GM23248 (cell line): ENCODE measurements around the gene PTPRB. TPM values are rescaled to one million over a fixed set of nuclear protein-coding genes. Genes with fewer than 3 reads are reported as not detected.

ENCODE experiments used
- DNase-seq: peaks from one replicate; pipeline ENCODE4 v3.0.0-alpha.2; 2015
- H2AFZ ChIP-seq: fragments of 200-600 bp; sonication (generic); 2 replicates; pipeline ENCODE4 v1.6.1; 2016; ENCODE audit warnings: antibody characterized with exemption
- H3F3A ChIP-seq: fragments of 200-600 bp; sonication (generic); 2 replicates; pipeline ENCODE4 v1.6.1; 2016; ENCODE audit warnings: mild to moderate bottlenecking, antibody characterized with exemption, mixed run types; ENCODE audit not compliant: insufficient read depth
- H3K27ac ChIP-seq: fragments of 200-600 bp; sonication (generic); 2 replicates; pipeline ENCODE4 v1.5.1; 2016; ENCODE audit warnings: mild to moderate bottlenecking
- H3K27me3 ChIP-seq: fragments of 200-600 bp; sonication (generic); replicated peaks from 2 replicates; pipeline ENCODE4 v1.6.1; 2016; ENCODE audit warnings: mild to moderate bottlenecking; ENCODE audit not compliant: insufficient read depth
- H3K36me3 ChIP-seq: fragments of 200-600 bp; sonication (generic); 2 replicates; pipeline ENCODE4 v1.6.1; 2016; ENCODE audit warnings: low read depth, mild to moderate bottlenecking
- H3K4me1 ChIP-seq: fragments of 200-600 bp; sonication (generic); 2 replicates; pipeline ENCODE4 v1.6.1; 2016; ENCODE audit warnings: mild to moderate bottlenecking; ENCODE audit not compliant: insufficient read depth
- H3K4me2 ChIP-seq: fragments of 200-600 bp; sonication (generic); one replicate; pipeline ENCODE4 v1.6.1; 2016; ENCODE audit warnings: mild to moderate bottlenecking; ENCODE audit not compliant: unreplicated experiment
- H3K4me3 ChIP-seq: fragments of 200-600 bp; sonication (generic); 2 replicates; pipeline ENCODE4 v1.5.1; 2016; ENCODE audit warnings: mild to moderate bottlenecking
- H3K79me2 ChIP-seq: fragments of 200-600 bp; sonication (generic); 2 replicates; pipeline ENCODE4 v1.6.1; 2016; ENCODE audit warnings: mild to moderate bottlenecking; ENCODE audit not compliant: insufficient read depth
- H3K9ac ChIP-seq: fragments of 200-600 bp; sonication (generic); 2 replicates; pipeline ENCODE4 v1.6.1; 2016; ENCODE audit warnings: mild to moderate bottlenecking
- H3K9me2 ChIP-seq: fragments of 200-600 bp; sonication (generic); 2 replicates; pipeline ENCODE4 v1.6.1; 2016; ENCODE audit warnings: mixed run types, mild to moderate bottlenecking, moderate library complexity; ENCODE audit not compliant: insufficient read depth
- H3K9me3 ChIP-seq: fragments of 200-600 bp; sonication (generic); one replicate; pipeline ENCODE4 v1.6.1; 2017; ENCODE audit warnings: low read depth
- H4K20me1 ChIP-seq: fragments of 200-600 bp; sonication (generic); 2 replicates; pipeline ENCODE4 v1.6.0; 2016; ENCODE audit not compliant: insufficient read depth
- EZH2 ChIP-seq: fragments of 200-600 bp; sonication (generic); IDR thresholded peaks from 2 replicates; pipeline ENCODE4 v1.6.1; 2018; ENCODE audit warnings: antibody characterized with exemption, mild to moderate bottlenecking; ENCODE audit not compliant: insufficient read depth, poor library complexity, severe bottlenecking
- EZH2phosphoT487 ChIP-seq: fragments of 200-600 bp; sonication (generic); IDR thresholded peaks from 2 replicates; pipeline ENCODE4 v1.6.1; 2018; ENCODE audit warnings: antibody characterized with exemption, moderate library complexity, mild to moderate bottlenecking, low read depth; ENCODE audit not compliant: insufficient read depth
- whole genome bisulfite sequencing, 2 experiments: methylation state at CpG; one replicate each; pipeline ENCODE4 v1.1.6; 2015 to 2017; ENCODE audit warnings: low lambda C conversion rate in 2 of 2, low coverage in 1 of 2; ENCODE audit errors: missing lambda C conversion rate in 2 of 2; 5-methylcytosine and 5-hydroxymethylcytosine counted together
- in situ Hi-C: fragments of 300-500 bp; cut with MboI; formaldehyde crosslinking; loops from 2 replicates; pipeline ENCODE4 v1.15.0; 2020
- polyA plus RNA-seq: library from polyadenylated mRNA; unstranded; fragments of >200 nt; fragmentation: Nextera tagmentation; extraction: Ambion mirVana; gene quantifications from 2 replicates; pipeline ENCODE4 v1.2.1, GENCODE V29; 2016
- total RNA-seq: library from RNA; depleted of rRNA; stranded (reverse); fragments of >200 nt; shearing (Covaris generic); gene quantifications from 2 replicates; pipeline ENCODE4 v1.2.3, GENCODE V29; 2014

Gene PTPRB
- total and polyA plus RNA-seq, 2 experiments from 2014 or later: 3.8 to 4.4 TPM

GRCh38 chr12:70577283-70577634, 60.0 kb downstream of the PTPRB start:
- Histone ChIP-seq H3K4me3 (no peak overlapping the region), H3K27me3 (no peaks in the 10 kb centered on the region), H3K9me3 (no peaks in the 10 kb centered on the region), H3F3A (peaks cover 12% of the 10 kb centered on the region; the same call in 1 of the 2 replicates), H3K9ac (no peak overlapping the region), H3K27ac (no peak overlapping the region), H3K36me3 (no peaks in the 10 kb centered on the region), H3K79me2 (no peaks in the 10 kb centered on the region), H2AFZ (no peak overlapping the region), H3K4me1 (peaks cover 4% of the 10 kb centered on the region; the same call in 1 of the 2 replicates), H3K9me2 (no peaks in the 10 kb centered on the region), H4K20me1 (no peaks in the 10 kb centered on the region), H3K4me2 (no peak overlapping the region)
- TF ChIP-seq EZH2phosphoT487 (no peak), EZH2 (no peak)
- 8% methylated on average over 3 of the region's 3 CpGs for WGBS, 2 experiments
- DNase-seq: no peak
- in situ Hi-C loops: loop anchor here (5.0 kb wide), 1 partner anchor 695 kb away; no protein-coding TSS in a partner anchor

GRCh38 chr12:70576341-70577282, 60.6 kb downstream of the PTPRB start:
- no peaks in the 10 kb centered on the region for H3K79me2 ChIP-seq
- no peak overlapping the region for H3K9ac ChIP-seq
- in situ Hi-C loops: loop anchor here (5.0 kb wide), 1 partner anchor 694 kb away; no protein-coding TSS in a partner anchor
- H3K27me3 ChIP-seq: no peaks in the 10 kb centered on the region
- H2AFZ ChIP-seq: peak overlapping the region; percentile 29; the same call in 1 of the 2 replicates
- H3F3A ChIP-seq: peaks cover 12% of the 10 kb centered on the region; the same call in 1 of the 2 replicates
- WGBS, 2 experiments: 61 to 62% methylated on average over 16 to 18 of the region's 19 CpGs
- peaks cover 4% of the 10 kb centered on the region; the same call in 1 of the 2 replicates for H3K4me1 ChIP-seq
- H3K9me2 ChIP-seq: no peaks in the 10 kb centered on the region
- no peak overlapping the region for H3K27ac ChIP-seq
- H3K4me2 ChIP-seq: no peak overlapping the region
- TF ChIP-seq EZH2phosphoT487 (no peak), EZH2 (no peak)
- no peaks in the 10 kb centered on the region for H3K36me3 ChIP-seq
- no peaks in the 10 kb centered on the region for H3K9me3 ChIP-seq
- H4K20me1 ChIP-seq: no peaks in the 10 kb centered on the region
- peak; percentile 90 for DNase-seq
- no peak overlapping the region for H3K4me3 ChIP-seq

GRCh38 chr12:70571705-70572268, 65.4 kb downstream of the PTPRB start:
- no peak for TF ChIP-seq EZH2
- TF ChIP-seq EZH2phosphoT487: no peak
- H3K9me3 ChIP-seq: no peaks in the 10 kb centered on the region
- H3K27me3 ChIP-seq: no peaks in the 10 kb centered on the region
- no peaks in the 10 kb centered on the region for H4K20me1 ChIP-seq
- peak; percentile 37 for DNase-seq
- H3K79me2 ChIP-seq: no peaks in the 10 kb centered on the region
- H3K4me1 ChIP-seq: peaks cover 2% of the 10 kb centered on the region; the same call in 1 of the 2 replicates
- in situ Hi-C loops: no loop called here
- H3K4me2 ChIP-seq: no peak overlapping the region
- no peaks in the 10 kb centered on the region; the same call in 1 of the 2 replicates for H3F3A ChIP-seq
- no peak overlapping the region for H3K9ac ChIP-seq
- H3K36me3 ChIP-seq: no peaks in the 10 kb centered on the region
- H3K9me2 ChIP-seq: no peaks in the 10 kb centered on the region
- WGBS, 2 experiments: 21 to 26% methylated on average over 3 of the region's 3 CpGs
- no peak overlapping the region for H3K27ac ChIP-seq
- H2AFZ ChIP-seq: no peak overlapping the region
- no peak overlapping the region for H3K4me3 ChIP-seq

- Histone ChIP-seq H3K9me3 (no peaks in the 10 kb centered on the region), H3K79me2 (no peaks in the 10 kb centered on the region), H3K4me3 (no peak overlapping the region), H3K9me2 (no peaks in the 10 kb centered on the region), H2AFZ (no peak overlapping the region), H3K27me3 (no peaks in the 10 kb centered on the region), H3F3A (no peaks in the 10 kb centered on the region), H3K4me2 (no peak overlapping the region), H3K9ac (no peak overlapping the region), H3K27ac (no peak overlapping the region), H3K4me1 (no peaks in the 10 kb centered on the region), H3K36me3 (no peaks in the 10 kb centered on the region; the same call in 1 of the 2 replicates), H4K20me1 (no peaks in the 10 kb centered on the region)
- in situ Hi-C loops: no loop called here
- no peak for TF ChIP-seq EZH2phosphoT487
- no peak for TF ChIP-seq EZH2
- 81 to 83% methylated on average over 8 of the region's 8 CpGs for WGBS, 2 experiments
- DNase-seq: no peak
Measured at GRCh38 chr12:70571029-70571428, 66.2 kb downstream of the PTPRB start.
